ENCODE results near the gene GIMAP7. TPM values are rescaled to one million over a fixed set of nuclear protein-coding genes. Genes with fewer than 3 reads are reported as not detected.

Gene GIMAP7
- total RNA-seq, 1 donor from 2014 or later, result 16.0 TPM

DNA sequence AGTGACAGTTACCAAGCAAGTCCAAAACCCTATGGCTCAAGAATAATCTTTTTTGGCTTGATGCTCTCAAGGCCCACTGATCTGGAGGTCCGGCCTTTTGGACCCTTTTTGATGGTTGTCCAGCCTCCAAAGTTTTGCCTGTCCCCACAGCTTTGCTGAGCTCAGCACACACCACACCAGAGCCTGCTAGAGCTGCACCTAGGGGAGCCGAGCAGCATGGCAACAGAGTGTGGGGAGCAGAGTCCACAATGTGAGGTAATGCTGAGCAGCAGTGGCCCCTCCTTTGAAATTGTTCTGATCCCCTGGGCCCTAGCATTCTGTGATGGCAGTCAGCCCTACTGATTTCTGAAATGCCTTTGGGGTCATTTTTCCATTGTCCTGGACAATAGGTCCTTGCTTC lies 9.3 kb downstream of the GIMAP7 start:
- H3K27me3 ChIP-seq, result no peaks in the 10 kb centered on the region
- intact Hi-C loops (cut with DNase I), result no loop called here
- no peaks in the 10 kb centered on the region for H3K9me3 ChIP-seq
- TF ChIP-seq POLR2AphosphoS5 (IDR thresholded peaks at IDR 0.05; ENCODE audit: insufficient read depth in 1 of 2, low read depth in 1 of 2) (no peak), POLR2A (IDR thresholded peaks at IDR 0.05) (no peak)
- TF ChIP-seq, protein P1, sequence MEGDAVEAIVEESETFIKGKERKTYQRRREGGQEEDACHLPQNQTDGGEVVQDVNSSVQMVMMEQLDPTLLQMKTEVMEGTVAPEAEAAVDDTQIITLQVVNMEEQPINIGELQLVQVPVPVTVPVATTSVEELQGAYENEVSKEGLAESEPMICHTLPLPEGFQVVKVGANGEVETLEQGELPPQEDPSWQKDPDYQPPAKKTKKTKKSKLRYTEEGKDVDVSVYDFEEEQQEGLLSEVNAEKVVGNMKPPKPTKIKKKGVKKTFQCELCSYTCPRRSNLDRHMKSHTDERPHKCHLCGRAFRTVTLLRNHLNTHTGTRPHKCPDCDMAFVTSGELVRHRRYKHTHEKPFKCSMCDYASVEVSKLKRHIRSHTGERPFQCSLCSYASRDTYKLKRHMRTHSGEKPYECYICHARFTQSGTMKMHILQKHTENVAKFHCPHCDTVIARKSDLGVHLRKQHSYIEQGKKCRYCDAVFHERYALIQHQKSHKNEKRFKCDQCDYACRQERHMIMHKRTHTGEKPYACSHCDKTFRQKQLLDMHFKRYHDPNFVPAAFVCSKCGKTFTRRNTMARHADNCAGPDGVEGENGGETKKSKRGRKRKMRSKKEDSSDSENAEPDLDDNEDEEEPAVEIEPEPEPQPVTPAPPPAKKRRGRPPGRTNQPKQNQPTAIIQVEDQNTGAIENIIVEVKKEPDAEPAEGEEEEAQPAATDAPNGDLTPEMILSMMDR (IDR thresholded peaks at IDR 0.05), result no peak
- no peak overlapping the region for H3K4me3 ChIP-seq
- no peak overlapping the region for H3K27ac ChIP-seq
- DNase-seq (ENCODE audit: extremely low spot score in 2 of 2), result no peak
- H3K4me1 ChIP-seq, result no peaks in the 10 kb centered on the region
- no peaks in the 10 kb centered on the region for H3K36me3 ChIP-seq

DNA sequence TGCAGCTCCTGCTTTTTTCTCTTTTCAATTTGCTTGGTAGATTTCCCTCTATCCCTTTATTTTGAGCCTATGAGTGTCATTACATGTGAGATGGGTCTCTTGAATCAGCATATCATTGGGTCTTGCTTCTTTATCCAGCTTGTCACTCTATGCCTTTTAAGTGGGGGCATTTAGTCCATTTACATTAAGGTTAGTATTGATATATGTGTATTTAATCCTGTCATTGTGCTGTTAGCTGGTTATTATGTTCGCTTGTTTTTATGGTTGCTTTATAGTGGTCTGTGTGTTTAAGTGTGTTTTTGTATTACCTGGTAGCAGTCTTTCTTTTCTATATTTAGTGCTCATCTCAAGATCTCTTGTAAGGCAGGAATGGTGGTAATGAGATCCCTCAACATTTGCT lies 17.0 kb downstream of the GIMAP7 start:
- H3K9me3 ChIP-seq, result no peaks in the 10 kb centered on the region
- intact Hi-C loops (cut with DNase I), result no loop called here
- no peak for DNase-seq (ENCODE audit: extremely low spot score in 2 of 2)
- no peaks in the 10 kb centered on the region for H3K36me3 ChIP-seq
- no peaks in the 10 kb centered on the region for H3K4me1 ChIP-seq
- no peak for TF ChIP-seq POLR2A (IDR thresholded peaks at IDR 0.05)
- TF ChIP-seq, protein P1 (IDR thresholded peaks at IDR 0.05), result no peak
- no peak for TF ChIP-seq POLR2AphosphoS5 (IDR thresholded peaks at IDR 0.05; ENCODE audit: insufficient read depth in 1 of 2, low read depth in 1 of 2)
- H3K27ac ChIP-seq, result no peak overlapping the region
- H3K27me3 ChIP-seq, result no peaks in the 10 kb centered on the region
- no peak overlapping the region for H3K4me3 ChIP-seq

DNA sequence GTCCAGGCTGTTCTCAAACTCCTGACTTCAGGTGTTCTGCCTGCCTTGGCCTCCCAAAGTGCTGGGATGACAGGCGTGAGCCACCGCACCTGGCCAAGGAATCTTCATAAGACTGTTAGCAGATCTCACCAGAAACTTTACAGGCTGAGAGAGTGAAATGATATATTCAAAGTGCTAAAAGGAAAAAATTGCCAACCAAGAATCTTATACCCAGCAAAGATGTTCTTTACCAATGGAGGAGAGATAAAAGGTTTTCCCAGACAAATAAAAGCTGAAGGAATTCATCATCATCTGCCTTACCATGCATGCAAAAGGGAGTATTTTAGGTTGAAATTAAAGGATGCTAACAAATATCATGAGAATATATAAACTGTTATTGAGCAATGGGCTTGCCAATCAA lies 23.6 kb downstream of the GIMAP7 start:
- peaks cover 6% of the 10 kb centered on the region for H3K9me3 ChIP-seq
- no peak overlapping the region for H3K27ac ChIP-seq
- H3K4me1 ChIP-seq, result no peaks in the 10 kb centered on the region
- H3K4me3 ChIP-seq, result no peak overlapping the region
- intact Hi-C loops (cut with DNase I), result no loop called here
- no peak for TF ChIP-seq POLR2AphosphoS5 (IDR thresholded peaks at IDR 0.05; ENCODE audit: insufficient read depth in 1 of 2, low read depth in 1 of 2)
- TF ChIP-seq, protein P1 (IDR thresholded peaks at IDR 0.05), result no peak
- no peak for TF ChIP-seq POLR2A (IDR thresholded peaks at IDR 0.05)
- DNase-seq (ENCODE audit: extremely low spot score in 2 of 2), result no peak
- H3K36me3 ChIP-seq, result peaks cover 0 to 5% of the 10 kb centered on the region in 2 donors
- no peaks in the 10 kb centered on the region for H3K27me3 ChIP-seq

DNA sequence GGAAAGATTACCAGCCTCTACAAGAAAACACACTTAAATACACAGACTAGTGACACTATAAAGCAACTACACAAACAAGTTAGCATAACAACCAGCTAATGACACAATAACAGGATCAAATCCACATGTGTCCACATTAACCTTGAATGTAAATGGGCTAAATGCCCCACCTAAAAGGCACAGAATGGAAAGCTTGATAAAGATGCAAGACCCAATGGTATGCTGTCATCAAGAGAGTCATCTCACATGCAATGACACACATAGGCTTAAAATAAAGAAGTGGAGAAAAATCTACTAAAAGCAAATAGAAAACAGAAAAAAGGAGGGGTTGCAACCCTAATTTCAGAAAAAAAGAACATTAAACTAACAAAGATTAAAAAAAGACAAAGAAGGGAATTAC lies 38.5 kb downstream of the GIMAP7 start:
- TF ChIP-seq, protein P1 (IDR thresholded peaks at IDR 0.05), result no peak
- TF ChIP-seq POLR2AphosphoS5 (IDR thresholded peaks at IDR 0.05; ENCODE audit: insufficient read depth in 1 of 2, low read depth in 1 of 2) (no peak), POLR2A (IDR thresholded peaks at IDR 0.05) (no peak)
- H3K9me3 ChIP-seq, result no peaks in the 10 kb centered on the region
- no peak overlapping the region for H3K4me3 ChIP-seq
- H3K4me1 ChIP-seq, result no peaks in the 10 kb centered on the region
- intact Hi-C loops (cut with DNase I), result no loop called here
- H3K27me3 ChIP-seq, result no peaks in the 10 kb centered on the region
- H3K36me3 ChIP-seq, result no peaks in the 10 kb centered on the region
- DNase-seq (ENCODE audit: extremely low spot score in 2 of 2), result no peak
- H3K27ac ChIP-seq, result no peak overlapping the region

DNA sequence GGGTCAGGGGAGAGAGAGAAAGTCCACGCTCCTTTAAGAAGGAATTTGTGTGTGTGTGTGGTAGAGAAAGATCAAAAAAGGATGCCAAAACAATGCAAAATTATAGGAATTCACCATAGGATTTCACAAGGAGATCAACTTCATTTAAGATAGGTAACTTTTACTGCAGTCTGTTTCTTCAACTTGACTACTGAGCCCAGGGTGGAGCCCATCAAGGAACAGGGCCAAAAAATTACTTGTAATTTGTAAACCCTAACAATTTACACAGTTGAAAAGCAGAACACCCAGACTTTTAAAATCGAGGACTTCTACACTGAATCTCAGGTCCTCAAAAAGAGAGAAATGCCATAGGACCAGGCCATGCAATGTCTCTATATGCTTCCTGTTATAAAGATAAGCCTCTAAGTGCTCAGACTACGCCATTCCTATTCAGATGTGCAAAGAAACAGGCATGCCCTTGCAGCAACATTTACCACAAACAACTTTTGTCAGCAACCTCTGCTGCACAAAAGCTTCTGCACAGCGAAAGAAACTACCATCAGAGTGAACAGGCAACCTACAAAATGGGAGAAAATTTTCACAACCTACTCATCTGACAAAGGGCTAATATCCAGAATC lies 42.0 kb downstream of the GIMAP7 start:
- no peaks in the 10 kb centered on the region for H3K36me3 ChIP-seq
- DNase-seq (ENCODE audit: extremely low spot score in 2 of 2), result no peak
- no peaks in the 10 kb centered on the region for H3K9me3 ChIP-seq
- no peak for TF ChIP-seq POLR2A (IDR thresholded peaks at IDR 0.05)
- TF ChIP-seq, protein P1 (IDR thresholded peaks at IDR 0.05), result no peak
- no peak for TF ChIP-seq POLR2AphosphoS5 (IDR thresholded peaks at IDR 0.05; ENCODE audit: insufficient read depth in 1 of 2, low read depth in 1 of 2)
- H3K4me1 ChIP-seq, result no peaks in the 10 kb centered on the region
- H3K27ac ChIP-seq, result no peak overlapping the region
- intact Hi-C loops (cut with DNase I), result no loop called here
- no peaks in the 10 kb centered on the region for H3K27me3 ChIP-seq
- H3K4me3 ChIP-seq, result no peak overlapping the region

Data from vagina (tissue), 2 donors.